Smooth muscle cell (in vitro differentiated cells): ENCODE results near the gene APOL3. TPM values are rescaled to one million over a fixed set of nuclear protein-coding genes. Genes with fewer than 3 reads are reported as not detected.
"Not testable (repeated sequence)": the region's sequence is repeated elsewhere in the genome, so short reads cannot be mapped to it uniquely, and the experiment has no call there.

Source experiments
- DNase-seq: peaks from one replicate; lab custom pipeline; 2025; ENCODE audit not compliant: unreplicated experiment; lab: John Stamatoyannopoulos, UW
- H2AFZ ChIP-seq: fragments of 200-600 bp; sonication (generic); 2 replicates; pipeline ENCODE4 v1.6.0; 2016; ENCODE audit warnings: antibody characterized with exemption, low read depth, mild to moderate bottlenecking
- H3F3A ChIP-seq: fragments of 200-600 bp; sonication (generic); 2 replicates; pipeline ENCODE4 v1.6.0; 2017; ENCODE audit warnings: antibody characterized with exemption, low read depth
- H3K27ac ChIP-seq: fragments of 200-600 bp; sonication (generic); 2 replicates; pipeline ENCODE4 v1.5.1; 2016; ENCODE audit warnings: low read depth, mild to moderate bottlenecking
- H3K27me3 ChIP-seq: fragments of 200-600 bp; sonication (generic); 2 replicates; pipeline ENCODE4 v1.6.1; 2016; ENCODE audit warnings: low read depth, mild to moderate bottlenecking
- H3K36me3 ChIP-seq: fragments of 200-600 bp; sonication (generic); 2 replicates; pipeline ENCODE4 v1.5.1; 2016; ENCODE audit warnings: low read depth
- H3K4me1 ChIP-seq: fragments of 200-600 bp; sonication (generic); 2 replicates; pipeline ENCODE4 v1.5.1; 2016; ENCODE audit warnings: low read depth
- H3K4me2 ChIP-seq: fragments of 200-600 bp; sonication (generic); 2 replicates; pipeline ENCODE4 v1.6.0; 2016; ENCODE audit warnings: mild to moderate bottlenecking
- H3K4me3 ChIP-seq: fragments of 200-600 bp; sonication (generic); 2 replicates; pipeline ENCODE4 v1.5.1; 2016; ENCODE audit warnings: mild to moderate bottlenecking
- H3K79me2 ChIP-seq: fragments of 200-600 bp; sonication (generic); 2 replicates; pipeline ENCODE4 v1.6.0; 2016; ENCODE audit warnings: low read depth, mild to moderate bottlenecking
- H3K9ac ChIP-seq: fragments of 200-600 bp; sonication (generic); 2 replicates; pipeline ENCODE4 v1.6.0; 2016; ENCODE audit warnings: low read depth
- H3K9me3 ChIP-seq: fragments of 200-600 bp; sonication (generic); replicated peaks from 2 replicates; pipeline ENCODE4 v1.5.1; 2016; ENCODE audit warnings: low read depth
- H4K20me1 ChIP-seq: fragments of 200-600 bp; sonication (generic); 2 replicates; pipeline ENCODE4 v1.6.0; 2016; ENCODE audit warnings: low read depth
- CTCF ChIP-seq: fragments of 200-600 bp; sonication (generic); IDR thresholded peaks from 2 replicates; pipeline ENCODE4 v1.5.1; 2017; ENCODE audit warnings: borderline replicate concordance, mild to moderate bottlenecking, antibody characterized with exemption; ENCODE audit not compliant: insufficient read depth, poor library complexity, severe bottlenecking
- WGBS: methylation state at CpG from one replicate; pipeline ENCODE4 v1.1.7; 2016; ENCODE audit warnings: low lambda C conversion rate; 5-methylcytosine and 5-hydroxymethylcytosine counted together
- polyA plus RNA-seq: library from polyadenylated mRNA; unstranded; fragments of >200 nt; fragmentation: Nextera tagmentation; extraction: Ambion mirVana; gene quantifications from 2 replicates; pipeline ENCODE4 v1.2.1, GENCODE V29; 2016
- total RNA-seq: library from RNA; depleted of rRNA; stranded (reverse); fragments of >200 nt; gene quantifications from 2 replicates; pipeline ENCODE4 v1.2.3, GENCODE V29; 2014

Gene APOL3
- total and polyA plus RNA-seq, 2 experiments from 2014 or later, result 0.24 to 0.40 TPM

- Histone ChIP-seq H3K4me2 (no peak overlapping the region), H3K36me3 (no peaks in the 10 kb centered on the region), H3K27ac (no peak overlapping the region), H3K9ac (no peak overlapping the region), H3K4me1 (no peaks in the 10 kb centered on the region), H2AFZ (no peak overlapping the region), H3K9me3 (no peaks in the 10 kb centered on the region), H3K79me2 (no peaks in the 10 kb centered on the region), H3K4me3 (no peak overlapping the region), H3F3A (no peaks in the 10 kb centered on the region), H4K20me1 (no peaks in the 10 kb centered on the region), H3K27me3 (no peaks in the 10 kb centered on the region)
- TF ChIP-seq CTCF, result no peak
- 91% methylated on average over 6 of the region's 6 CpGs for WGBS
- no peak for DNase-seq
These were observed 35.1 kb downstream of the APOL3 start for GRCh38 chr22:36125434-36125833.

- H4K20me1 ChIP-seq, result no peaks in the 10 kb centered on the region
- H3K4me1 ChIP-seq, result no peaks in the 10 kb centered on the region
- H3F3A ChIP-seq, result no peaks in the 10 kb centered on the region
- TF ChIP-seq CTCF, result no peak
- no peak overlapping the region for H3K9ac ChIP-seq
- H3K9me3 ChIP-seq, result no peaks in the 10 kb centered on the region
- H3K27ac ChIP-seq, result no peak overlapping the region
- no peak overlapping the region for H3K4me2 ChIP-seq
- DNase-seq, result no peak
- no peaks in the 10 kb centered on the region for H3K79me2 ChIP-seq
- WGBS, result 86% methylated on average over 11 of the region's 11 CpGs
- H3K36me3 ChIP-seq, result no peaks in the 10 kb centered on the region
- no peak overlapping the region for H2AFZ ChIP-seq
- H3K27me3 ChIP-seq, result no peaks in the 10 kb centered on the region
- no peak overlapping the region for H3K4me3 ChIP-seq
These were observed 35.9 kb downstream of the APOL3 start for GRCh38 chr22:36124666-36125065.

GRCh38 chr22:36123673-36124630 is 36.6 kb downstream of the APOL3 start:
- H2AFZ ChIP-seq, result peak overlapping the region; percentile 73
- peak; percentile 73 for DNase-seq
- H3K4me3 ChIP-seq, result peak overlapping the region; percentile 7
- no peaks in the 10 kb centered on the region for H3K27me3 ChIP-seq
- H4K20me1 ChIP-seq, result no peaks in the 10 kb centered on the region
- H3K4me2 ChIP-seq, result peak overlapping the region; percentile 69
- H3K79me2 ChIP-seq, result no peaks in the 10 kb centered on the region
- WGBS, result 30% methylated on average over 49 of the region's 50 CpGs
- H3F3A ChIP-seq, result no peaks in the 10 kb centered on the region
- TF ChIP-seq CTCF, result peak; percentile 96
- no peaks in the 10 kb centered on the region for H3K36me3 ChIP-seq
- peak overlapping the region; percentile 76 for H3K27ac ChIP-seq
- H3K9ac ChIP-seq, result no peak overlapping the region
- H3K9me3 ChIP-seq, result no peaks in the 10 kb centered on the region
- no peaks in the 10 kb centered on the region for H3K4me1 ChIP-seq

- H3K79me2 ChIP-seq, H4K20me1 ChIP-seq, H3K4me3 ChIP-seq, H3F3A ChIP-seq, H3K4me1 ChIP-seq, DNase-seq, H3K36me3 ChIP-seq, H3K4me2 ChIP-seq, H3K27ac ChIP-seq, H3K9ac ChIP-seq, H2AFZ ChIP-seq, H3K9me3 ChIP-seq, H3K27me3 ChIP-seq: not testable (repeated sequence)
- WGBS, result 77% methylated on average over 6 of the region's 6 CpGs
These were observed 39.8 kb downstream of the APOL3 start for GRCh38 chr22:36120621-36121351.
